Glomerular endothelial cell (primary cell): Measurements from ENCODE around the gene ENOPH1. TPM values are rescaled to one million over a fixed set of nuclear protein-coding genes. Genes with fewer than 3 reads are reported as not detected.
A peak's percentile ranks its signal among the peaks of the same experiment; 100 is the strongest.

ENCODE experiments used
- DNase-seq: peaks from one replicate; pipeline ENCODE4 v3.0.0-alpha.2; 2011; ENCODE audit warnings: low read depth, low spot score; ENCODE audit errors: extremely low read depth
- total RNA-seq: library from RNA; depleted of rRNA; stranded (reverse); fragments of >200 nt; gene quantifications from 2 replicates; pipeline ENCODE4 v1.2.3, GENCODE V29; 2015

ENOPH1 gene
- total RNA-seq, 1 donor from 2014 or later: 36.1 TPM

DNA sequence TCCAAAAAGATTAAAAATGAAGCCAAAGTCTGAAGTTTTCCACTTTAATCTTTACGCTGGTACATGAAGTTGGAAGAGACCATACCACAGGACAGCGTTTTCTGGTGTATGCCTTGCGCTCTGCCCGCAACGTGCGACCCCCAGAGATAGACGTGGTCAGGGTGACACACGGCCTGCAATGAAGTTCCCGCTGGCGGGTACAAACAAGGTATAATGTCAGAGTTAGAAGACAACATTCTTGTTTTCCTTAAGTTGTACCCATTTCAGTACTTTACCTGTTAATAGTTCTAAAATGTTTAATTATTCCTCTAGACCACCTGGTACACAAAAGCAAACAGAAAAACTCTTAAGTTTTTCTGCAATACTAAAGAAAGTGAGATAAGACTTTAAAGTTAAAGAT lies 4.9 kb upstream of the ENOPH1 start:
- DNase-seq: no peak

DNA sequence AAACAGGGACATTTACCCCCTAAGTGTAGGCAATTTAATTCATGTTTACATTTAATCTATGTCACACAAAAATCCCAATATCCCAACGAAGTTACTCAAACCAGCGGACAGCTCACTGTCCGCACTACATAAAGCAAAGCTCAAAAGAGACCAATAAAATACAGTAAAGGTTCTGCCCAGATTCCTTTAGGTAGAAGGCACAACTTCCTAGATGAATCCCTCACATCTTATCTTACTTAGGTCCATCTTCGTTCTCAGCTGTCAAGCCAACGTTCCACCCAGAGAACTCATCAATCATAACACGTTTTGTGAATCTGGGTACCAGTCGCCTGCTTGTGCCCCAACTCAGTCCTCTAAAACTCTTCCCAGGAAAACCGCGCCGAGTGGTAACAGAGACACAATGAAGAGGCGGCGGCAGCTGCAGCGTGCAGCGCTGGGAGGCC lies 1.8 kb upstream of the ENOPH1 start:
- no peak for DNase-seq

DNA sequence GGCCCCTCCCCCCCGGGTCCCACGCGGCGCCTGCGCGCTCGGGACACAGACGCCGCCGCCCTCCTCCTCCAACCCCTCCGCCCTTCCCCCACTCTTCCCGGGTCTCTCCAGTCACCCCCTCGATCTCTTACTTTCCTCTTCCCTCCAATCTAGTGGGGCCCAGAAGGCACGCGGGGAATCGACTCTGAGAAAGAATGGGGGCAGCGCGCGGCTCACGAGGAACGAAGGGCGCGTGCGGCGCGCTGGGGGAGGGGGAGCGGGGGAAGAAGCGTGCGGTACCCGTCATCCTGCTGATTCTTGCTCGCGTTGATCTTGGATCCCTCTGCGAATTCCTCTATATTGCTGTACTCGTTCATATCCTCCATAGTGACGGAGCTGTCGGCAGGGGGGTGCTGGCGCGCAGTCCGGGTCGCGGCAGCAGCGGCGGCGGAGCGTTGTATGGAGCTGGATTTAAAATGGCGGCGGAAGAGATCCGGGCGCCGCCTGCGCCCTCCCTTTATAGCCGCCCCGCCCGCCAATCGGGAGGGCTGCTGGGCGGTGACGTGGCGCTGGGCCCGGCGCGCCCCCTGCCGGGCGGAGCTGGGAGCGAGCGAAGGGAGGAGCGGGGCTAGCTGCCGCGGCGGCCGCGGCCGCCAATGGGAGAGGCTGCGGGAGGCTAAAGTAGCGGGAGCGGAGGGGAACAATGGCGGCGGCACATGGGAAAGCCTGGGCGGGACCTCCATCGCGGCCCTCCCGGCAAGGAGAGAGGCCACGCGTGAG lies 1.2 kb upstream of the ENOPH1 start:
- no peak for DNase-seq

DNA sequence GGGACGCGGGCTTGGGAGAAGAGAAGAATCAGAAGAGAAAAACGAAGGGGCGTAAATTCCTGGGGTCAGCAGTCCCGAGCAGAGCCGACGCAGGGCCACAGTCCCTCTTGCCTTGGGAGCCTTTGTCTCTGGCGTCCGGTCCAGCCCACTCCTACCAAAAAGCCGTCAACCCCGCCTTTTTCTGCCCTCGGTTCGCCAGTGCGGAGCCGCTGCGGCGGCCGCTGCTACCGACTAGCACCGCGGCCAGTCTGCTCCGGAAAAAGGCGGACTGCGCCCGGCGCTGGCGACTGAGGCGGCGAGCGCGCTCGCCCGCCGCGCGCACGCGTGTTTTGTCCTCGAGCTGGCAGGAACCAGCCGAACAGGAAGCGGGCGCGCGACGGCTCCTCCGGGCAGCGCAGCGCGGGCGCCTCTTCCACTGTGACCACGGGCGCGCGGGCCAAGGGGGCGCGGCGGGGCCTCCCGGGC lies 630 bp upstream of the ENOPH1 start:
- no peak for DNase-seq

DNA sequence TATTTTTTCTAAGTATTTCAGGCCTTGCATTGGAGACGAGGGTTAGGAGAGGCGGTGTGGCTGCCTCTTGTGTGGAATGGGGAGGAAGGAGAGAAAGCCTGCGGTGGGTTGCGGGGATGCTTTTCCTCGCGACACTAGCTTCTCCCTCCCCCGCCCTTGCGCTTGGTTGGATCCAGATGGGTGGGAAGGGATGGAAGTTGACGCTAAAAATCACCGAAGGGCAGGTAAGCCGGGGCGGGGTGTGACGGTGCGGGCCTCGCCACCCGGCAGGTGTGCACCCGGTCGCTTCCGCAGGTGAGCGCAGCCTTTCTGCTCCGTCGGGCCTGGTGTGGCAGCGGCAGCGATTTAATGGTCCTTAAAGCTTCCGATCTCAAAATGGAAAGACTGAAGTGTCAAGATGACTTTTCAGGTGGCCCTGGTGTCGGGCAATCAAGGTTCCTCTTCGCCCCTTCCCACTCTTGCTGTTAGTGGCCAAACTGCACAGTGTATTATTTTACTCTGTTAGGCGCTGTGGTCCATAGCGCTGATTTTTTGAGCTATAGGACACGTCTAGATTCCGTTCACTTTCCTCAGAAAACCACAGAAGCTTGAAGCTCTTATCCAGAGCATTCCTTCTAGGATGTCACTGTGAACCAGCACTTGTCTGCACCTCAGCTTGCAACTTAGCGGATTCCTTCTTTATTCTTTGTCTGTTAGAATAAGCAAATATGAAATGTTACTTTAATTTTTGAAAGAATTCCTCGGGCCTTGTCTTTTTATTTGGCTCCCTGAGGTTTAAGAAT lies 765 bp downstream of the ENOPH1 start:
- DNase-seq: no peak

DNA sequence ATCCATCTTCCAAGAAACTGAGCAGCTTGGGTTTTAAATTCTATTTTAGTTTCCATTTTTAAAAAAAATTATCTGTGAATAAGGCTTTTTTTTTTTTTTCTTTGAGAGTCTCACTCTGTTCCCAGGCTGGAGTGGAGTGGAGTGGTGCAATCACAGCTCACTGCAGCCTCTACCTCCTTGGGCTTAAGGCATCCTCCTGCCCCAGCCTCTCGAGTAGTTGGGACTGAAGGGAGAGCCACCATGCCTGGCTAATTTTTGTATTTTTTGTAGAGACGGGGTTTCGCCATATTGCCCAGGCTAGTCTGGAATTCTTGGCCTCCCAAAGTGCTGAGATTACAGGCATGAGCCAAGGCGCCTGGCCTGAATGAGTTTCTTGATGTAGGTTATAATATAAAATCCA lies 1.4 kb downstream of the ENOPH1 start:
- no peak for DNase-seq

DNA sequence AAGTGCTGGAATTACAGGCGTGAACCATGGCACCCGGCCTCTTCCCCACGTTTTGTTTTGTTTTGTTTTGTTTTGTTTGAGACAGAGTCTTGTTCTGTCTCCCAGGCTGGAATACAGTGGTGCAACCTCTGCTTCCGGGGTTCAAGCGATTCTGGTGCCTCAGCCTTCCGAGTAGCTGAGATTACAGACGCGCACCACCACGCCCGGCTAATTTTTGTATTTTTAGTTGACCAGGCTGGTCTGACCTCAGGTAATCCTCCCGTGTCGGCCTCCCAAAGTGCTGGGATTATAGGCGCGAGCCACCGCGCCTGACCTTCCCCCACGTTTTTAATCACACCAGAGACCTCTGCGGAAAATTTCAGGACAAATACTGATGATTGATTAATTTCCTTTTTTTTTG lies 2.2 kb downstream of the ENOPH1 start:
- DNase-seq: no peak

DNA sequence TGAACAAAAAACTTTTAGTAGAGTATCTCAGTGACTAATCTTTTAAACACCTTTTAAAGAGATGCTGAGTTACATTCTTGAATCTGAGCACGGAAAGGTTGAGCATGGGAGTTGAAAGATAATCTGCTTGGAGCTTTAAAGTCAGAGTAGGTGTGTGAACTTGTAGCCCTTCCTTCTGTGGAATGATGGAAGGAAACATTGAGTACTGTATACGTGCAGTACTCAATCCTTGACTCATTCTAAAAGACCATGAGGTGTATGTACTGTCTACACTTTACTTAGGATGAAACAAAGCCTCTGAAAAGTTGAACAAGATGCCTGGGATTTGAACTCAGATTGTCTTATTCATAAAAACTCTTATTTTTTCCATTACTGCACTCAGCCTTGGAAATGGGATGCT lies 3.4 kb downstream of the ENOPH1 start:
- no peak for DNase-seq

DNA sequence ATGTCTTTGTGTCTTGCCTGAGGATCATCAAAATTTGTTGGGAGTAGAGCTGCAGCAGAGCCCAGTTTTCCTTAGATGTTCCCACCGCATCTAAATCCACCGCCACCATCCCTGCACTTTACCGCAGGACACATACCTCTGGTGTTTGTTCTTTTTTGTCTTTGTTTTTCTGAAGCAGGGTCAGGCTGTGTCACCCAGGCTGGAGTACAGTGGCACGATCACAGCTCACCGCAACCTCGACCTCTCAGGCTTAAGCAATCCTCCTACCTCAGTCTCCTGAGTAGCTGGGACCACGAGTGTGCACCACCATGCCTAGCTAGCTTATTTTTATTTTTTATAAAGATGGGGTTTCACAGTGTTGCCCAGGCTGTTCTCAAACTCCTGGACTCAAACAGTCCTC lies 4.6 kb downstream of the ENOPH1 start:
- DNase-seq: no peak

DNA sequence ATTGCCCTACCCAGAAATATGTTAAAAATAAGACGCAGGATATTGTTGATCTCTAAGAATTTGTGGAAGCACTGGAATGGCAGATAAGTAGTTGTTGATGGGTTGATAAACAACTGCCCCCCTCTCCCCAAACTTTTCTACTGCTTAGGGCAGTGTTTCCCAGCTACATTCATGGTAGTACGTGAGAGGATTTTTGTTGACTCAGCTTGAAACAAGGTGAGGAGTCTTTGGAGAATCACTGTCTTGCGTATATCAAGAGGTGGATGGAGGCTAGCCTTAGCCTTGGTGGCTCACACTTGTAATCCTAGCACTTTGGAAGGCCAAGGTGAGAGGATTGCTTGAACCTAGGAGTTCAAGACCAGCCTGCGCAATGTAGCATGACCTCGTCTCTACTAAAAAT lies 5.7 kb downstream of the ENOPH1 start:
- DNase-seq: no peak

DNA sequence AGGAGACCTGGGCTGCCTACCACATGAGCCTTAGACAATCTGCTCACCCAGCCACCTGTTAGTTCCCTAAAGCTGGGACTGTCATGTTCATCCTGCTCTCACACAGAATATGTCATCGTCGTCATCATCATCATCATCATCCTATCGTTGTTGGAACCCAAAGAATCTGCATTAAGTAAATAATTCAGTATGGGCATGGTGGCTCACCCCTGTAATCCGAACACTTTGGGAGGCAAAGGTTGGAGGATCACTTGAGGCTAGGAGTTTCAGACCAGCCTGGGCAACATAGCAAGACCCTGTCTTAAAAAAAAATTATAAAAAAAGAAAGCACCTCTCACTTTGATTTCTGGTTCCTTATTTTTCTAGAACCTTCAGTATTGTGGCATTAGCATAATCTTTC lies 6.4 kb downstream of the ENOPH1 start:
- DNase-seq: no peak

DNA sequence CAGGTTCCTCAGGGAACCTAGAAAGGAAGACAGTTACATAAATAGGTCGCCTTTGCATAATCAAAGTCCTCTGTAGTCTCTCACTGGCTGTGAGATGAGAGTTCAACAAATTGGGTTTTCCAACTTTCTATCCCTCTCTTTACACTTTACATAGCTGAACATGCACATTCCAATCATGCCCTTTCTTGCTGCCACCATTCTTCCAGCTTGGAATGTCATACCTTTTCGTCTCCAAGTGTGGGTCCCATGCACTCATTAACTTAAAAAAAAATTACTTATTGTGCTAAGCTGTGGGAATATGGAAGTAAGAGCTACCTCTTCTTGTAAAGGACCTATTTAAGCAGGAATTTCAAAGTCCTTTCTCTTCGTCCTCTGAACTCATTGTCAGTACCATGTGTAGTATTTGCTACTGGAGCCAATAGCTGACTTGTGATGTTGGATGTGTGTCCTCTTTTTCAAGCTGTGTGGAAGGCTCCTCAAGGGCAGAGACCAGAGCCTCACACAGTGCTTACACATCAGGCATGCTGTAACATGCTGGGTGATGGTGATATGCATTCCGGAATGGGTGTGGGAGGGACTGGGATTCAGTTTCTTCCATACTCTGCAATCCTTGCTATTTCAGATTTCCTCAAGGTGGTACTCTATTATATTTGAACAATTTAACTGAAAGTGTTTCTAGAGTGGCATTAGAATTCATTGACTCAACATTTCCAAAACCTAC lies 7.1 kb downstream of the ENOPH1 start:
- DNase-seq: no peak

DNA sequence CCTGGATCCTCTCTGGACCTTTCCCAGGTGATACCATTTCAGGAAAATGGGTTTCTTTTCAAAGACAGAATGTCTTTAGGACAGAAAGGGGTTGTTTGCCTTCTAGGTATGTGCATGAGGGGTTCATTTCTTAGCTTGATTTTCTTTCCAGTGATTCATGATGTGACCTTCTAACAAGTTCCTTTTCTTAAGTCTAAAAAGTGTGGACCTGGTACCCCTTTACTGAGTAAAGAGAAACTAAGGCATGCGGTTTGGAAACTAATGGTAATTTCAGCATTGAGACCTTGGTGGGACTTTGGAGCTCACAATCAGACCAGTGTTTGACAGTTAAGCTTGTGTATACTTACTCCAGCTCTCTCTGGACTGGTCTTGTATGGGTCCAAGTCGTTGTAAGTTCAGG lies 8.7 kb downstream of the ENOPH1 start:
- no peak for DNase-seq

DNA sequence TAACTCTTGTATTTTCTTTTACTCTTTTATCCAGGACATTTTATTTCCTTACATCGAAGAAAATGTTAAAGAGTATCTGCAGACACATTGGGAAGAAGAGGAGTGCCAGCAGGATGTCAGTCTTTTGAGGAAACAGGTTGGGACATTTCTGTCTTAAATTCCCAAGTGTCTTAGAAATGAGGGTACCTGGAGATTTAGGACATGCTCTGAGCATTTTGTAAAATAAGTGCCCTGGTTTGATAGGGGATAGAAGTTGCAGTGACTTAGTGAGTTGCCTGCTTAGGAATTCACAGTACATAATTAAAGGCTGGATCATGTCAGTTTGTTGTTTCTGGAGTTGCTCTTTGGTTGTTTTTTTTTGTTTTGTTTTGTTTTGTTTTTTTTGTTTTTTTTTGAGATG lies 17.5 kb downstream of the ENOPH1 start:
- DNase-seq: no peak

DNA sequence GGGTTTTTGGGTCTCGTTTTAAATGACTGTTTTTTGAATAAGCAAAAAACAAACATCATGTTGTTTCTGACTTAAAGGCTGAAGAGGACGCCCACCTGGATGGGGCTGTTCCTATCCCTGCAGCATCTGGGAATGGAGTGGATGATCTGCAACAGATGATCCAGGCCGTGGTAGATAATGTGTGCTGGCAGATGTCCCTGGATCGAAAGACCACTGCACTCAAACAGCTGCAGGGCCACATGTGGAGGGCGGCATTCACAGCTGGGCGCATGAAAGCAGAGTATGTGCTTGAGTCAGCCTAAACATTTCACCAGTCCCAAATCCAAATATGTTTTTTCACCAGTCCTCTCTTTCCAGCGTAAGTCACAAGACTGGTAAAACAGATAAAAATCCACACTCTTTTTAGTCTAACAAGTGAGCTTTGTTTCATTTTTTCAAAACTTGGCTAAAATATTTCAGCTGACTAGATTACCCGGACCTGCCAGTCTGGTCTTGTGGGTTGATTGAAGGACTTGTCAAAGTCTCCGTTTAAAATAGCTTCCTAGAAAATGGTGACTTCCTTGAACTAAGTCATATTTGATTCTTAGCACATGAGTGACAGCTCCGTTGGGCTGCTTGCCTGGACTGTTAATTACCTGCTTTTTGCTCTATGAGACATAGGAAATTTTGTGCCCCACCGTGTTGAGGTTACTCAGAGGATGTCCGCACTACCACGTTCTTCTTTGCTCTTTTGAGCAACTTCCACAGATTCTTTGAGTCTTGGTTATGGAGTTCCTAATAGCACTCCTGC lies 20.8 kb downstream of the ENOPH1 start:
- DNase-seq: no peak

DNA sequence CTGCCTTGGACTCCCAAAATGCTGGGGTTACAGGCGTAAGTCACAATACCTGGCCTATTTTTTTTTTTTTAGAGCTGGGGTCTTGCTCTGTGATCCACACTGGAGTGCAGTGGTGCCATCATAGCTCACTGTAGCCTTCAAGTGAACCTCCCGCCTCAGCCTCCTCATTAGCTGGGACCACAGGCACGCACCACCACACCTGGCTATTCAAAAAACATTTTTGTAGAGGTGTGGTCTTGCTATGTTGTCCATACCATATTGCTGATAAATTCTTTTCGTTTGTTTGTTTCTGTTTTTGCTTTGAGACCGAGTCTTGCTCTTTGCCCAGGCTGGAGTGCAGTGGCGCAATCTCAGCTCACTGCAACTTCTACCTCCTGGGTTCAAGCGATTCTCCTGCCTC lies 21.6 kb downstream of the ENOPH1 start:
- no peak for DNase-seq

DNA sequence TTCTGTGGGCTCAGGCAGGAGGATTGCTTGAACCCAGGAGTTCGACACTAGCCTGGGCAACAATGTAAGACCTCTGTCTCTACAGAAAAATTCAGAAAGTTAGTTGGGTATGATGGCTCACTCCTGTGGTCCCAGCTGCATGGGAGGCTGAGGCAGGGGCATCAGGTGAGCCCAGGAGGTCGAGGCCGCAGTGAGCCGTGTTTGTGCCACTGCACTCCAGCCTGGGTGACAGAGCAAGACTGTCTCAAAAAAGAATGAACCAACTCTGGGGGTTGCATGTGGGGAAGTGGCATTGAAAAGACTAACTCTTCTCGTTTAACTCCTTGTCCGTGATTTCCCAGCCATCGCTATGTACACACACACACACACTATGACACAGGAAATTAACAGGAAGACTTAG lies 26.9 kb downstream of the ENOPH1 start:
- DNase-seq: no peak

DNA sequence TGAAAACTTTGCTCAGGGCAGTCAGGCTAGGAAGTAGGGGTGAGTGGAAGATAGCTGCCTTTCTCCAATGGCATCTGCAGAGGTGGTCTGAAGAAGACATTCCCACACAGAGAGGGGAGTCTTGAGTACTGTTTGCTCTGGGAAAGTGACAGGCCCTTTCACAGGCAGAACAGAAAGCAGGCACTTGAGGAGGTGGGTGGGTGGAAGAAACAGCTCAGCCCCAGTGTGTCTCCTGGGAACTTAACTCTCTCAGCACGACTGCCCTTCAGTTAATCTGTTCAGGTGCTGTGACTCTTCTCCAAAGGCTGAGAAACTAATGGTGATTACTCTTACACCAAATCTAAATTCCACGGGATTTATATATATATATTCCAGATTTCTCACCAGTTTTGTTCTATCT lies 28.3 kb downstream of the ENOPH1 start:
- no peak for DNase-seq

DNA sequence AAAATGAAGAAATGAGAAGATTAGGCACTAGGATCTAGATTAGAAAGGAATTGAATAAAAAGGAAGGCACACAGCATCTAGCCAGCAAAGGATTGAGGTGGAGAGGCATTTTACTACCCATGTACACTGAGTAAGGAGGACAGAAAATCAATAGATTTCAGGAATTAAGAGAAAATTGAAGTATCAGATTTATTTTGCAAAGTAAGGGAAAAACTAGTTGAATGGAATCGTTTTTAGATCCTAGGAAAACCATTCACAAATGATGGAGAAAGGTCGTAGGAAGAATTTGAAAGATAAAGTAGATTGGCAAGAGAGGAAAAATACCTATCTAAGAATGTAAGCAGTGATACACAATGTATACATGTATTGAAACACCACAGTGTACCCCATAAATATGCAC lies 31.3 kb downstream of the ENOPH1 start:
- no peak for DNase-seq

DNA sequence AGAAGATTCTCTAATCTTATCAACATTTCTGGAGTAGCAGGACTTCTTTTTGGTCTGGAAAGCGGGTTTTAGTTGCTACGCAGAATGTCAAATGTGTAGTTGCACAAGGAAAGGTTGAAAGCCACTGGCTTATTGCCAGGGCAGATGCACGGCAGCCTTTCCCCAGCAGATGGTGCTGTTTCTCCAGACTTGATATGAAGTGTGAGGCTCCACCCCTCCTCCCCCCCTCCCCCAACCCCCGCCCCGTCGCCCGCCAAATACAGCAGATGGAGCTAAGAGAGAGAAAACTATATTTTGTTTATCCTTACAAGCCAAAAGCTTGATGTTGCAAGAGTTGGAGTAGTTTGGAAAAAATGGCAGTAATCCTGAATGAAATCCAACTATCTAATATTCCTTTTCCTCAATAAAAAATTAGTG lies 32.0 kb downstream of the ENOPH1 start:
- peak; percentile 64 for DNase-seq

DNA sequence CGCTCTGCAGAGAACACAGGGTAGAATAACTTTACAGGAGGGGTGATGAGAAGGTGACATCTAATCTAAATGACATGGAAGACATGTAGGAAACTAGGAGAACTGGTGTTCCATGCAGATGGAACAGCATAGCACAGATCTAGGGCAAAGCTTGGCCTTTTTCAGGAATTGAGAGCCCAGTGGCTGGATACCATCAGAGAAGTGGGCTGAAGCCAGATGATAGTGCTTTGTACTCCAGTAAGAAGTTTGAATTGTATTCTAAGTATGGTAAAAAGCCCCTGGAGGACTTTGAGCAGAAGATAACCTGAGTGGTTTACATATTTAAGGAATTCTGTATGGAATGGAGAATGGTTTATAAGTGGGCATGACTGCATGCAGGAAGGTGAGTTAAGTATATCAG lies 32.8 kb downstream of the ENOPH1 start:
- no peak for DNase-seq
